ENCODE measurements around the gene CKB.

CKB gene

DNA sequence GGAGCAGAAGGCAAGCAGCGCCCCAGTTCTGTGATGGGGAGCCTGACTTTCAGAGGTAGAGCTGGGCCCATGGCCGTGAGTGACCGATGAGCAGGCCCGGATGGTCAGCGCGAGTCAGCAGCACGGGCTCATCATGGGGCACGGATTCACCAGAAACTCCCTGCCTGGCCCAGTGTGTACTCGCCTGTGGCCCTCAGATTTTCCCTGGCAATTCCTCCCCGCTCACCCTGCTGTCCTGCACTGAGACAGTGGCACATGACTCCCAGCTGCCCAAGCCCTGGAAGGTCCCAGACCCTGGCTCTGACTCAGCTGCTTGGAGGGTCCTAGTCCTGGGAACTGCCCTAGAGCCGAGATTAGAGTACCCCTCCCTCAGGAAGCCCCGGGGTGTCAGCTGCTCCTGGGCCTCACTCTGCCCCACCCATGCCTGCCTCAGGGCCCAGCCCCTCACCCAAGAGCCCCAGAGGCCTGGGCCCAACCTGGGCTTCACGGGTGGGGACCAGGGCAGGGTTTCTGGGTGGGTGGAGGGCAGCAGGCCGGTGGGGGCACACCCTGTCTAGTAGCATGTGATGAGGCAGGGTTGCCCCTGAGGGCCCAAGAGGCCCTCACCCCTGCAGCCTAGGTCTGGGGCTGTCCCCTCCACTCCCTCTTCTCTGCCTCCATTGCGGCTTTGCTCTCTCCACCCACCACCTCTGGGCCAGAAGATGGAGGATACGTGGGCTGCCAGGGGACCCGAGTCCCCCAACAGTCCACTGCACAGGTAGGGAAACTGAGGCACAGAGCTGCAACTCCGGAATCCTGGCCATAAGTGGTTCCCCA is 14.8 kb upstream of the CKB start:
- DNase-seq (ENCODE audit: low read depth, low spot score) = no peak

DNA sequence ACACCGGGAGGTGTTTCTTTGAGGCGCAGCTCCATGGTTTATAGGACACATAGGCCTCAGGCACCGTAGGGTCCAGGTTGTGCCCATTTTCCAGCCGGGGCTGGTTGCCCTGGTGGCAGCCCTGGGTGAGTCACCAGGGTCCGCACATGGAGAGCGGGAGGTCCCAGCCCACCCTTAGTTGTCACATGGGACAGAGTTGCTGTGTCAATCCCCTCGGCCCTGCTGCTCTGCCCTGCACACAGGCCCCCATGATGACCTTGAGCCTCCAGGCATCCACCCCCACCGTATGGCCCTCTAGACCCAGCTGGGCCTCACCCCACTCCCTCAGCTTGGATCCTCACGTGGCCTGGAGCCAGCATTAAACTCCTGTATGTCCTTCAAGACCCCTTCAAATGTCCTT is 14.1 kb upstream of the CKB start:
- no peak for DNase-seq (ENCODE audit: low read depth, low spot score)

DNA sequence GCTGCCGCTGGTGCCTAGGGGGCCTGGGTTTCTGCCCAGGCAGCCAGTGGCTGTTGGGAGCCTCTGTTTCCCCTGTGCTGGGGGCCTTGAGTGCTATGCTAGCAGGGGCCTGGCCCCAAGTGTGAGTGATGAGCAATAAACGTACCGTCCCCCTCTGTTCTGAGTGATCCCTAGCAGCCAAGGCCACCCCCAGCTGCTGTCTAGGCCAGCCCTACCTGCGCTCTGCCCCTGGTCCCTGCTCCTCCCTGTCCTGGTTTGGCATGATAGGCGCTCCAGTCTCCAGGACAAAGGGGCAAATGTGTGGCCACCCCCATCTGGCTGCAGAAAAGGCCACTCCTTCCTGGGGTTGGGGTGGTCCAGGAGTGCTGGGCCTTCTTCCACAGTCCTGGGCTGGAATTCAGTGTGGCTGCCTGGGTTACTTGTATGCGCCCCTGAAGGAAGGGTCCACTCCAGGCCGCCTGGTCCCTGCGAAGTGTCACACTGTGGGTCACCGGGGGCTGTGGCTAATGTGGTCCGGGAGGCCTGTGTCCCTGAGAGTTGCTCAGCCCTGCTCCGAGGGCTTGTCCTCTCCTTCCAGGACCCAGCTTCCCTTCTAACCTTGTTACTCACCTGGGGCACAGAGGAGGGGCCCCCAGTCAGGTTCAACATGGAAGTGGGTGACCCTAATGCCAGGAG is 13.4 kb upstream of the CKB start:
- no peak for DNase-seq (ENCODE audit: low read depth, low spot score)

DNA sequence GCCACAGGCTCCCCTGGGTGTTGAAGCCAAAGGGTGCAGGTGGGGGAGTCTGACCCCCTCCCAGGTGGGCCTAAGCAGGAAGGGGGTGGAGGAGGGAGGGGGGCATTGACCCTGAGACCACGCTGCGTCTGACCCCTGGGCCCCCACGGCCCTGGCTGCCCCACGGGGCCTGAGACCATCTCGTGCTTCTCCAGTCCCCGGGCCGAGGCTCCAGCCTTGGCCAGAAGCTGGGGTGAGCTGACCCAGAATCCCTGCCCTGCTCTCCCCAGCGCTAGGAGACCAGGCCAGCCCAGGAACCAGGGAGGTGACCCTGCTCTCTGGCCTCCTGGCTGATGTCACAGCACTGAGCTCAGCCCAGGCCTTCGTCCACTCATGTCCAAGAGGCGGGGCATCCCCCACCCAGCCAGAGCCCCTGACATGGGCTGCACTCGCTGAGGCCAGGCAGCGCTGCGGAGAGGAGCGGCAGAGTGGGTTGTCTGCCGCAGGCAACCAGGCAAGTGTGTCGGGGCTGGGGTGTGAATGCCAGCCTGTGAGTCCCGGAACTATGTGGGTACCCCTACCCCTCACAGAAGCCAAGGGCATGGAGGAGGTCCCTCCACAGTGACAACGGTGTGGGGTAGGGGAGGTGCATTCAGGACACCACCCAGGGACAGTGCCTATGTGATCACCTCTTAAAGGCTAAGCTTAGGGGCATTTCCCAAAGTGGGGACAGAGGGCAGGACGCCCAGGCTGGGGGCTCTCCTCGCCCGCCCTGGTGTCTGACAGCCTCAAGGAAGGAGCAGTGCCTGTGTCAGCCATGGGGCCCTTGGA is 12.7 kb upstream of the CKB start:
- no peak for DNase-seq (ENCODE audit: low read depth, low spot score)

DNA sequence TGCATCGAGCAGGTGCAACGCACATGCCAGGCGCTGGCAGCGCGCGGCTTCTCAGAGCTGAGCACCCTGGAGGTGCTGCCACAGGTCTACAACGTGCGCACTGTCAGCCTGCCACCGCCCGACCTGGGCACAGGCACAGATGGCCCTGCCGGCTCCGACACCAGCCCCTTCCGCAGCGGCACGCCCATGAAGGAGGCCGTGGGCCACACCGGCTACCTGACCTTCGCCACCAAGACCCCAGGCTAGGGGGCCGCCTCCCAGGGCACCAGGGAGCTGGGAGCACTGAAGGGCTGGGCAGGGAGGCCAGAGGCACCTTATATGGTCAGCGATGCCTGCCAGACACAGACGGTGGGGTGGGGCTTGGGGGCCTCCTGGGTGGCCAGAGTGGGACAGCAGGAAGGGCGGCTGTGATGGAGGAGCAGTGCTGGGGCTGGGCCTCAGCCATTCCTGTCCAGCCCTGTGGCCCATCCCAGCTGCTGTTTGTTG is 12.0 kb upstream of the CKB start:
- no peak for DNase-seq (ENCODE audit: low read depth, low spot score)

DNA sequence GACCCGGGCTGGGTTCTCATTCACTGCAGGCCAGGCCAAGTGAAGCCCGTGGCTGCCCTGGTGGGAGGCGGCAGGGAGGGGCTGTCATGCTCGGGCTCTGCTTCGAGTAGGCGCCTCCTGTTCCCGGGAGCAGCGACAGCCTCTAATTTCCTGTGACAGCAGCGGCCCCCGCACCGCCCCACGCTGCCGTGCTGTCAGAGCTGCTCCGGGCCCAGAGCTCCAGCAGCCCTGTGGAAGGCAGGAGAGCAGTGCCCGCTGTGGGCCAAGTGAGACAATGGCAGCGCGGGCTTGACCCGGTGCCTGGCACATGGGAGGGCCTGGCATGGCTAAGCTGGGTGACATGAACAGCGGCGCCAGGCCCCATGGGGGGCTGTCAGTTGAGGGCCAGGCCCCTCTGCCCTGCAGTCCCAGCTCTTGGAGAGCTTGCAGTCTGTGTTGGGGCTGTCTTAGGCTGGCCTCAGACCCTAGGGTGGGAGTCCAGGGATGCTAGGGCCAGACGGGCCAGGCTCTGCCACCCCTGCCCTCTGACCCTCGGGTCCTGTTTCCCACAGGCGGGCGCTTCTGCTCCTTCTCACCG is 11.5 kb upstream of the CKB start:
- DNase-seq (ENCODE audit: low read depth, low spot score) = no peak

DNA sequence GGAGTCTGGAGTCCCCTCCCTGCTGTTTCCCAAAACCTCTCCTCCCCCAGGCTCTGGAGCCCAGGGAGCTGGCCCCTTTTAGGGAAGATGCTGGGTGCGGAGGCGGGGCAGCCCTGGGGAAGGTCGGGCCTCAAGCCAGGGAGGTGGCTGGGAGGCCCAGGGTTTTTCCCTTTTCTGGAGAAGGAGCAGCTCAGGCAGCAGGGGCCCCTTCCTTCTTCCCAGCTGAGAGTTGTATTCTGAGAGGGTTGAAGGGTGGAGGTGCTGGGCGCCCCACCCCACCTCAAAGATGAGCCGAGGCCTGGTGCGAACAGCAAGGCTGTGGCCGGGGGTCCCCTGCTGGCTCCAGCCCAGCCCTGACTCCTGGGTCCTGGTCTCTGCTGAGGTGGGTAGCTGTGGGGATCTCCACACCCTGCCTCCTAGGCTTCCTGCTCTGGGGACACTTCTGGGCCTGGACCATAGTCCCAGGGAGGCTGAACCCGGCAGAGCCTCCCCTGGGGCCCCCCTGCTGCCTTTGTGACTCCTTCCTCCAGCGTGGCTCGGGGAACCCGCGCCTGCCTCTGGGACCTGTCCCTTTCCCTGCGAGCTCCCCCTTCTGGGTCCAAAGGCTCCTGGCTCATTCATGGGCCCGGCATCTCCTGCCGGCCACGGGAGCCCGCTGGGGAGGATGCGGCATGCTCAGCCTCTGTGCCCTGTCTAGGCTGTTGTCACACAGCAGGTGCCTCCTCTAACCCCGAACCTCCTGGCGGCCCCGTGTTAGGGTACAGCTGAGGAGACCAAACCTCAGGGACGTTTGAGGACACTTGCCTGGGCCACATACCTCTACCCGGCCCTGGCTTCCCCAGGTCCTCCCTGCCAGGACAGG is 10.7 kb upstream of the CKB start:
- DNase-seq (ENCODE audit: low read depth, low spot score) = no peak

DNA sequence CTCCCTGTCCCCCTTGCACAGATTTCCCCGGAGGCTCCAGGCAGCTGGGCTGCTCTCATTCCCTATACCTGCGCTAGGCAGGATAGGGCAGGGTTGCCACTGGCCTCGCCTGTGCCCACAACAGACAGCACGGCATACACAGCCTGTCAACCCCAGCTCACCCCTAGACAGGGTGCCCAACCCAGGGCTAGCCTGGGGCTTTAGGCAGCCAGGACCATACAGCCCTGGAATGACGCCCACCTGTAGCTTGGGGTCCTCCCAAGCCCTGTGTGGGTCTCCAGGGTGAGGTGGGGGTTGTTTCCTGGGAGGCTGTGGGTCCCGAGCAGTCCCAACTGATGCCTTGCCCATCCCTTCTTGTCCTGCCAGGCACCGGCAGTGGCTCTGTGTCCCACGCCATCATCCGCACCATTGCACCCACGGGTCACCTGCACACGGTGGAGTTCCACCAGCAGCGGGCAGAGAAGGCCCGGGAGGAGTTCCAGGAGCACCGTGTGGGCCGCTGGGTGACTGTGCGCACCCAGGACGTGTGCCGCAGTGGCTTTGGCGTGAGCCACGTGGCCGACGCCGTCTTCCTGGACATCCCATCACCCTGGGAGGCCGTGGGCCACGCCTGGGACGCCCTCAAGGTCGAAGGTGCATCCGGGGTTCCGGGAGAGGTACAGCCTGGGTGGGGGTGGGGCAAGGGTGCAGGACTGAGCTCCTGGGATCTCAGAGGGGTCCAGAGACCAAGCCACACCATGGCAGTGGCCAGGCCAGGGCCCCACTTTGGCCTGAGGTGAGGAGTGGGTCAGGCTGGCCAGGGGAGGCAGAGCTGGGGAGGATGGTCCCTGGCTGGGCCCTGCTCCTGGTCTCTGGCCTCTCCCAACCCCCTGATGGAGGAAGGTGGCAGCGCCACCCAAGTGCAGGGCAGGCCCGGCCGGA is 9.8 kb upstream of the CKB start:
- DNase-seq (ENCODE audit: low read depth, low spot score) = no peak

DNA sequence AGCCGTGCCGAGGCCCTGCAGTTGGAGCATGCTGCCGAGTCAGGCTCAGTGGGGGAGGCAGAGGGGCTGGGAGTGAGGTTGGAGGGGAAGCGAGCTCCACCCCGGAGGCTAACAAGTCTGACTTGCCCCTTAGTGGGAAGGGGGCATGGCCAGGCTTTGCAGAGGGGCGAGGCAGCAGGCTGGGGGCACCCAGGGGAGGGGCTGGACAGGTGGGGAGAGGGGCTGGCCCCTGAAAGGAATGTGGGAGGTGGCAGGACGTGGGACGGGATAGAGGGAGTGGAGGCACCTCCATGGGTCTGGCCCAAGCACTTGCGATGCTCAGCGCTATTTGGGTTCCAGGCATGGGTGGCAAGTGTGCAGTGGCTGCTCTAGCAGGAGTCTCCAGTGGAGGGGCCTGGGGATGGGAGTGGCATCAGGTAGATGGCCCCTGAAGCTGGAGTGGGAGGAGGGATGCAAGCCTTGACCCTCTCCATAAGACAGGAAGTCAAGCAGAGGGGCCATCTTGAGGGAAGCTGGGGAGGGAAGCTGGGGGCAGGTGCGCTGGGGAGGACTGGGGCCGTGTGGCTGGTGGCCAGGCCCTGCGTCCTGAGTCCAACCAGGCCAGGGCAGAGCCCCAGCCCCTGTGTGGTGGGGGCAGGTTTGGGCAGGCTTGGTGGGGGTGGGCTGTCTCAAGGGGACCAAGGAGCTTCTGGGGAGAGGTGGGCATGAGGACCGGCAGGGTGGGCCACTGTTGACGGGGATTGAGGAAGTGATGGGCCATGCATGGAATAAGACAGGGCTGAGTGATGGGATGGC is 9.0 kb upstream of the CKB start:
- no peak for DNase-seq (ENCODE audit: low read depth, low spot score)

DNA sequence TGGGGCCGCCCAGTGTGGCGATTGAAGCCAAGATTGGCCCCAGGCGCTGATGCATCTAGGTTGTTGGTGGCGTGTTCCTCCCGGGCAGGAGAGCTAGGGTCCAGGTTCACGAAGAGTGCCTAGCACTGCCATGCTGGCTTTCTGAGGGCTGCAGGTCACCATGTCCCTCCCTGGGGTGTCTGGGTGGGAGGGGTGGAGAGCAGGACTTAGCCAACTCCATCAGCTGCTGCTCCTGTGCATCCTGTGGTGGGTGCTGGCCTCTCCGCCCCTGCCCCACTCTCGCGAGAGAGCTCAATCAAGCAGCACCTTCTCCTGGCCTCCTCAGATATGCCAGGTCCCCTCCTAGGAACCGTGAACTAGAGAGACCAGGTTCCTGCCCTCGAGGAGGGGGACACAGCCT is 8.2 kb upstream of the CKB start:
- no peak for DNase-seq (ENCODE audit: low read depth, low spot score)

DNA sequence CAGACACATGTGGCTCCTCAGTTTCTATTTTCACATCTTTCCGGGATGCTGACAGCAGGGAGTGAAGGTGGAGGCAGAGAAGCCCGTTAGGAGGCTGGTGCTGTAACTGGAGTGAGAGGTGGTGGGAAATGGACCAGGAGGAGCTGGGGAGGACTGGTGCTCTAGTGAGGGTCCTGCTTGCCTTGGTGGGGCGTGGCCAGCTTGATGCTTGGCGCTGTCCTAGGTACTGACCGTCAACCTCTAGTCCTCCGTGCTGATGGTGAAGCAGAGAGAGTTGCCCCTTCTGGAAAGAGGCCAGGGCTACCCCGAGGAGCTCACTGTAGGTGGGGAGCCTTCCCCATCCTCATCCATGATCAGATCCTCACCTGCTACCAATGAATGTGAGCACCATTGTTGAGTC is 7.8 kb upstream of the CKB start:
- no peak for DNase-seq (ENCODE audit: low read depth, low spot score)

DNA sequence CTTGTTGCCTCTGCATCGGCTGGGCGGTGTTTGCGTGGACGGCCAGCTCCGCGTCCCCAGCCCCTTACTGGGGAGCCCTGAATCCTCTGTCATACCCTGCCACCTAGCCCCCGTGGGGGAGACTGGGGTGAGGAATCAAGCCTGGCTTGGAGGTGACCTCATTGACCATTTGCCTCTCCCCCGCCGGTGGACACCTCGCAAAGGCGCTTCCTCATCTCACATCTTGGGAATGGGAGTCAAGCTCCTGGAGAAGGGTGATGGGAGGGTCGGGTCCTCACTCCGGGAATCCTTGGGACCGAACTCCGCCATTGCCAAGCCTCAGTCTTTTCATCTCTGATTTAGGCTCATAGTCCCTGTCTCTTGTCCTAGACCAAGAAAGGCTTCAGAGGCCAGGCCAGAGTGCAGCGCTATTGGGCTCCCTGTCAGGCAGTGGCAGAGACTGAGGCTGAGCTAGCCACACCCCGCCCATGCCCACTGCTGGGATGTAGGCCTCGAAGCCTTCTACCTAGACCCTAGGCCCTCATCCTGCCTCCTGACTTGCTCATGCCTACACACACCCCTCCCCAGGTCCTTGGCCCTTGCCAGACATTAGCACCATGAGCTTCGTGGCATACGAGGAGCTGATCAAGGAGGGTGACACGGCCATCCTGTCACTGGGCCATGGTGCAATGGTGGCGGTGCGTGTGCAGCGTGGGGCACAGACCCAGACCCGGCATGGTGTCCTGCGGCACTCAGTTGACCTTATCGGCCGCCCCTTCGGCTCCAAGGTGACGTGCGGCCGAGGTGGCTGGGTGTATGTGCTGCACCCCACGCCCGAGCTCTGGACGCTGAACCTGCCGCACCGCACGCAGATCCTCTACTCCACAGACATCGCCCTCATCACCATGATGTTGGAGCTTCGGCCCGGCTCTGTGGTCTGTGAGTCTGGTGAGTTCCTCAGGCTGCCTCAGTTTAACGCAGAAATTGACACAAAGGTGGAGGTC is 7.0 kb upstream of the CKB start:
- no peak for DNase-seq (ENCODE audit: low read depth, low spot score)

DNA sequence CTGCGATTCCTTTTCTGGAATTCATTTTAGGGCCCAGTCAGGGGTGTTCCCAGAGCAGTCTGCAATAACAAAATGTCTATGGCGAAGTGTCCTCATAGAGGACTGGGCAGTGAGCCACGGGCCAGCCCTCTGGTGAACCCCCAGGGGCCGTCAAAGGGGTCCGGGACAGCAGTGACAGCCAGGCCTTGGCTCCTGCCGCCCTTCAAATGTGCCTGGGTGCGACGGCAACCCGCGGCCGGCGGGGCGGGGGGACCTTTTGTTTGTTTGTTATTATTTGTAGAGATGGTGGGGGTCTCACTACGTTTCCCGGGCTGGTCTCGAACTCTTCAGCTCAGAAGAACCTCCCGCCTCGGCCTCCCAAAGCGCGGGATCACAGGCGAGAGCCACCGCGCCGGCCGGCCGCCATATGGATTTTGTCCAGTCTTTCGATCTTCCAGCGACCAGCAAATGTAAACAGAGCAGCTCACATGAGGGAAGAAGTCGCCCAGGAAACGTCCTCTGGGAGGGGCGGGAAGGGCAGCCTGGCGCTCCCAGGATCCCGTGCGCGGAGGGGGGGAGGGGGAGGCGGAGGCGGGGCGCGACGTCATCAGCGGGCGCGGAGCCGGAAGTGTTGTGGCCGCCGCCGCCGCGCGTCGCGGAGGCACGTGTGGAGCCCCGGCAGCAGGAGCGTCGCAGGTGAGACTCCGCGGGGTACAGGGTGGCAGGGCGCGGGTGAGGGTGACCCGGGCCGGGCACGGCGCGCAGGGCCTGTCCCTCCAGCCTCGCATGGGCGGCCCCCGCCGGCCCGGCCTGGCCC is 6.2 kb upstream of the CKB start, which contains the start of gene TRMT61A:
Gene TRMT61A (plus strand): TSS at position 610 of the 796 bp plus-strand sequence. CDS start 783 bp downstream, outside the sequence.
- no peak for DNase-seq (ENCODE audit: low read depth, low spot score)

DNA sequence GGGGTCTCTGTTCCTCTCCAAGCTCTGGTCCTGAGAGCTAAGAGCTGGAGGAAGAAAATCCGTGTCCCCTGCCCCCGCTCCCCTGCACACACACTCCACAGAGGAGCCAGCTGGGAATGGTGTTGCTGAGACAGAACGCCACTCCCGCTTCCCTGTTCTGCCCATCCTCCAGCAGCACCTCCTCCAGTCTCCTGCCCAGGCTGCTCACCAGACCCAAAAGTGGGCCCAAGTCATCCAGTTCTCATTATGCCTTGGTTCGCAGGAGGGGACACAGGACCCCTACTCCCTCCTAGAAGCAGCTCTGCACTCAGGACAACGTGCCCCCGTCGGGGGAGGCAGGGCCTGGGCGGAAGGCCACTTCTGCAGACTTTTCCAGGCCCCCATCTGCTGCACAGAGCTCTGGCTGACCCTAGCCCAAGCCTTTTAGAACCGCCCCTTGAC is 5.5 kb upstream of the CKB start:
- no peak for DNase-seq (ENCODE audit: low read depth, low spot score)

DNA sequence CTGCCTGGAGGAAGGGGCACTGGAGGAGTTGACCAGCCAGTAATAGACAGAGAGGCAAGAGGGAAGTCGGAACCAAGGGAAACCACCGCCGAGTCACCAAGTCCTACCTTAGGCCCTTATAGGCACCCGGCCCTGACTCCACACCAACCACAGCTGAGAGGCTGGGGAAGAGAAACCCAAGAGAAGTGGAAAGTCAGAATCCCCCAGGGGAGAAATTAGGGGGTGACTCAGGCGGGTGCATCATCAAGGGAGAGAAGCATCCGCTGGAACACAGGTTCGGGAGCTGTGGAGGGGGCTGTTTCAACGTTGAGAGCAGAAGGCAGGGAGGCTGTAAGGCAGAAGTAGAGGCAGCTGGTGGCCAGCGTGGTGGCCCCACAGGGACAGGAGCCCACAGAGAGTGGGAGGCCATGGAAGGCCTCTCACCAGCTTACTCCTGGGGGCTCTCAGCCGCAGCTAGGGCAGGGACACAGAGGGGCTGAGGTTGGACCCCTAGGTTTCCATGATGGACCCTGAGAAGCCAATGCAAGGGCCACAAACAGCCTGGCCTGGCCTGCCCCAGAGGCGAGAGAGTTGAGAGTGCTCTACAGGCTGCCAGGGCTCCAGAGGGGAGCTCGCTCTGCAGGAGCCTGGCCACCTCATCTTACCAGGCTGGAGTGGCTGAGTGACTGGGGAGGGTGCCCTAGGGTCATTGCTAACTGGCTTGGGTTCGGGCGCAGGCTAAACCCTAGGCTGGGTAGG is 4.9 kb upstream of the CKB start:
- DNase-seq (ENCODE audit: low read depth, low spot score) = no peak

DNA sequence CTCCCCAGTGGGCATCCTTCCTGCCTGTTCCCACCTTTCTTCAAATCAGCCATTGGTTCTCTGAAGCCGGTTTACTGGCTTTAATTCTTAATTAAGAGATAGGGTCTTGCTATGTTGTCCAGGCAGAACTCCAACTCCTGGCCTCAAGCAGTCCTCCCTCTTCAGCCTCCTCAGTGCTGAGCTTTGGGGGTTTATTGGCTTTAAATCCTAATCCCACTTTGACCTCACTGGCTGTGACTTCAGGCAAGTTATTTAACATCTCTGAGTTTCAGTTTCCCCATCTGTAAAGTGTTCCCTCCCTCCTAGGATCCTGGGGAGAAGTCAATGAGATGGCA is 4.3 kb upstream of the CKB start:
- DNase-seq (ENCODE audit: low read depth, low spot score) = no peak
